KOPT-K1 (cell line): Measurements from ENCODE around the gene SLC25A6.
"Not testable (repeated sequence)": the region's sequence is repeated elsewhere in the genome, so short reads cannot be mapped to it uniquely, and the experiment has no call there.

Source experiments
- H3K27ac ChIP-seq: fragments of 200-600 bp; sonication (generic); 2 replicates; pipeline ENCODE4 v1.5.1; 2016; ENCODE audit warnings: antibody characterized with exemption, mild to moderate bottlenecking, low read depth, low read length; ENCODE audit not compliant: poor library complexity, severe bottlenecking
- H3K36me3 ChIP-seq: fragments of 200-600 bp; sonication (generic); 2 replicates; pipeline ENCODE4 v1.5.1; 2017; ENCODE audit warnings: antibody characterized with exemption, mild to moderate bottlenecking, low read length, moderate library complexity; ENCODE audit not compliant: insufficient read depth
- H3K9me3 ChIP-seq: fragments of 200-600 bp; sonication (generic); 2 replicates; pipeline ENCODE4 v1.5.1; 2017; ENCODE audit warnings: antibody characterized with exemption, low read length, mild to moderate bottlenecking; ENCODE audit not compliant: insufficient read depth, poor library complexity, severe bottlenecking

The SLC25A6 gene

DNA sequence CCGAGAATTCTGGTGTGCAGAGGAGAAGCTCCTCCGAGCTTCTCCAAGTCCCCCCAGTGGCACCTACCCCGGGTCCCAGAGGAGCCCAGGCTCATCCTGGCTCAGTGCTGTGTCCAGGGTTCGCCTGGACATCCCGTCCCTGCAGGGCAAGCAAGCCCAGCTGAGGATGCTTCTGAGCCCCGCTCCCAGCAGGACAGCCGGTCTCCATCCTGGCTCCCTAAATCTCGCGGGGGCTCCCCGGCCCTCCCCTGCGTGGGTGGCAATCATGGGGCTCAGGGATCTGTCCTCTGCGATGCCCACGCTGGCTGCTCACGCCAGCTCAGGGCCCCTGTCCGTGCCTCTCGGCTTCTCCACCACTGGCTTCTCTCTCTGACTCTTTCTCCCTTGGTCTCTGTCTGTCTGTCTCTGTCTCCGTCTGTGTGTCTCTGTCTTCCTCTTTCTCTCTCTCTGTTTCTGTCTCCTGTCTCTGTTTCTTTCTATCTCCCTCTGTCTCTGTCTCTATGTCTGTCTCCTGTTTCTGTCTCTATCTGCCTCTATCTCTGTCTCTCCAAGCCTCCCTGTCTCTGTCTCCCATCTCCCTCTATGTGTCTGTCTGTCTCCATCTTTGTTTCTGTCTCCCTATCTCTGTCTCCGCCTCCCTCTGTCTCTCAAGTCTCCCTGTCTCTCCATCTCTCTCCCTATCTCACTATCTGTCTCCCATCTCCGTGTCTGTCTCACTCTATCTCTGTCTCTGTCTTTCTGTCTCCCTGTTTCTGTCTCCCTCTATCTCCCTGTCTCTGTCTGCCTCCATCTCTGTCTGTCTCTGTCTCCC, 27.8 kb upstream of the SLC25A6 start:
- H3K27ac ChIP-seq, result no peak overlapping the region
- peaks cover 92% of the 10 kb centered on the region for H3K36me3 ChIP-seq
- H3K9me3 ChIP-seq, result peaks cover 32% of the 10 kb centered on the region

DNA sequence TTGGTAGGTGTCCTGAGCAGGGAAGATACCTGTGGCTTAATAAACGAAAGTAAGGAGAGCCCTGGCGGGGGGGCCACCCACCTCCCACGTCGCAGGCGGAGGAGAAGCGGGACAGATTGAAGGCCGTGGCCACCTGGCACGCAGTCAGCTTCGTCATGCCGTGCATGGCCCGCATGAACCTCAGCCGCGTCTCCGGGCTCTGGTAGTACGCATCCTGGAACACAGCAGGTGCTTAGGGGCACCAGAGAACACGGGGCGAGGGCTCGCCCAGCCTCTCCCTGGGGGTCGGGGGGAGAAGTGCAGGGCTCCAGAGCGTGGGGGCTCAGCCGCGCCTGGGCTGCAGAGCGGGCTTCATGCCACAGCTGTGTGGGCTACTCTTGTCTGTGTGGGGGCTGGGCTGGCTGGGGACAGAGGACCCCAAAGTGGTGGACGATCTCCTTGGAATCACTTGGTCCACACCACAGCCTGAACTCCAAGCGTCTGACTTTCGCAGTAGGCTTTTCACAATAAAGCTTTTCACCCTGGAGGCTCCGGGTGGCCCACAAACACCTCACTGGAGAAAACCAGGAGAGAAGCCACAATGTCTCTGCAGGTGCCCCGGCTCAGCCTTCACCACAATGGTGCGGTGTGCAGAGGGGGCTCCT, 27.1 kb upstream of the SLC25A6 start:
- H3K27ac ChIP-seq, result no peak overlapping the region

DNA sequence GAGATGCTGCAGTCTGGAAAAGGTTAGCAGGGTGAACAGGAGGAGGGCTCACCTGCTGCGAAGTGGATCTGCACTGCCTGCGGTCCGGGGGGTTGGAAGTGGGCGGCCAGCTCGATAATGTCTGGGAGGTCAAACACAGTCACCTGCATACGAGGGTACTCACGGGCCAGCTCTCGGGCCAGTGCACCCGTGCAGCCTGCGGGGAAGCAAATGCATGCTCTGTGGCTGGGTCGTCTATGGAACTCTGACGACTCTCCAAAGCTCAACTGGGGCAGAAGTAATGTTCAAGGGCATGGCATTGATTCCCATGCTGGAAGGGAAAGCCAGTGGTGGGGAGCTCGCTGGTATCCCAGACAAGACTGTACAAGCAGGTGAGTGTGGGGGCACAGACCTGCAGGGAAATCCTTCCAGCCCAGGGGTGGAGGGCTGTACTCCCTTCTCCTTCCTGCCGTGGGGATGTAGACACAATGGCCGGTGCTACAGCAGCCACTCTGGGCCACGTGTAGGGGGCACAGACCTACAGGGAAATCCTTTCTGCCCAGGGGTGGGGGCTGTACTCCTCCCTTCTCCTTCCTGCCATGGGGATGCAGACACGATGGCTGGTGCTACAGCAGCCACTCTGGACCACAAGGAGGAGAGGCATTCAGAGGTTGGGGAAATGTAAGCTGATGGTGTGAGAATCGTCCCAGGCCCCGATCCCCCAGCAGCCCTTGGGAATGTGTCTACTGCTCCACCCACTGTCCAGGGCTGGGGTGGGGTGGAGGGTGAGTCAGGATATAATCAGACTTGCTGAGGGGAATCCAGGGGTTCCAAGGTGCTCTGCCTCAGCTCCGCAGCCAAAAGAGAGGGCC, 26.2 kb upstream of the SLC25A6 start:
- no peak overlapping the region for H3K27ac ChIP-seq
- peaks cover 94% of the 10 kb centered on the region for H3K36me3 ChIP-seq
- H3K9me3 ChIP-seq, result peaks cover 25% of the 10 kb centered on the region

More for the DNA sequence above, 27.1 kb upstream of the SLC25A6 start:
- peaks cover 32% of the 10 kb centered on the region for H3K9me3 ChIP-seq
- peaks cover 93% of the 10 kb centered on the region for H3K36me3 ChIP-seq

DNA sequence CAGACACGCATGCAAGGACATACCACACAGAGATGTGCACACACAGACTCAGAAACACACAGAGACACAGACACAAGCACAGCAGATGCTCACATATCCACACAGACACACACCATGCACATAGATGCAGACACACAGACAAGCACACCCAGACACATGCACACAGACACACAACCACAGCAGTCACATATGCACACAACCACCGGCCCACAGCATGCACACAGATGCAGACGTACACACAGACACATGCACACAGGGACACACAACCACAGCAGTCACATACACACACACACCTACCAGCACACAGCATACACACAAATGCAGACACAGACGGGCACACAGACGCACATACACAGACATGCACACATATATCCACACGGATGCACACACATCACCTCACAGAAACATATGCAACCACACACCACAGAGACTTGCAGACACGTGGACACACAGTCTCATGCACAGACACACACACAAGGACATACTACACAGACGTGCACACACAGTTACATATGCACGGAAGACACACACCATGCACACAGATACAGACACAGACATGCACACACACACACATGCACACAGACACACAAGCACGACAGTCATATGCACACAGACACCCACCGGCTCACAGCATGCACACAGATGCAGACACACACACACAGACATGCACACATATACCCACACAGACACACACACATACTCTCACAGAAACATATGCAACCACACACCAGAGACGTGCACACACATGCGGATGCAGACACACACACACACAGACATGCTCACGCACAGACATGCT, 25.2 kb upstream of the SLC25A6 start:
- no peak overlapping the region for H3K27ac ChIP-seq
- H3K36me3 ChIP-seq, result peaks cover 94% of the 10 kb centered on the region
- H3K9me3 ChIP-seq, result peaks cover 15% of the 10 kb centered on the region

DNA sequence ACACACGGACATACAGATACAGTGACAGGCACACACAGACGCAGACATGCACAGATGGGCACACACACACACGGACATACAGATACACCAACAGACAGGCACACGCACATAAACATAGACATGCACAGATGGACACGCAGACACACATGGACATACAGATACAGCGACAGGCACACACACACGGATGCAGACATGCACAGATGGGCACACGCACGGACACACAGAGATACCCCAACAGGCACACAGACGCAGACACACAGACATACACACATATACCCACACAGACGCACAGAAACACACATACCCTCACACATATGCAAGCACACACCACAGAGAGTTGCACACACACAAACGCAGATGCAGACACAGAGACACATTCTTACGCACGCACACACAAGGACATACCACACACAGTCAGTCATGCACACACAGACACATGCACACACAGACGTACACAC, 24.4 kb upstream of the SLC25A6 start:
- Histone ChIP-seq H3K36me3 (peaks cover 94% of the 10 kb centered on the region), H3K27ac (no peak overlapping the region), H3K9me3 (peaks cover 7% of the 10 kb centered on the region)

DNA sequence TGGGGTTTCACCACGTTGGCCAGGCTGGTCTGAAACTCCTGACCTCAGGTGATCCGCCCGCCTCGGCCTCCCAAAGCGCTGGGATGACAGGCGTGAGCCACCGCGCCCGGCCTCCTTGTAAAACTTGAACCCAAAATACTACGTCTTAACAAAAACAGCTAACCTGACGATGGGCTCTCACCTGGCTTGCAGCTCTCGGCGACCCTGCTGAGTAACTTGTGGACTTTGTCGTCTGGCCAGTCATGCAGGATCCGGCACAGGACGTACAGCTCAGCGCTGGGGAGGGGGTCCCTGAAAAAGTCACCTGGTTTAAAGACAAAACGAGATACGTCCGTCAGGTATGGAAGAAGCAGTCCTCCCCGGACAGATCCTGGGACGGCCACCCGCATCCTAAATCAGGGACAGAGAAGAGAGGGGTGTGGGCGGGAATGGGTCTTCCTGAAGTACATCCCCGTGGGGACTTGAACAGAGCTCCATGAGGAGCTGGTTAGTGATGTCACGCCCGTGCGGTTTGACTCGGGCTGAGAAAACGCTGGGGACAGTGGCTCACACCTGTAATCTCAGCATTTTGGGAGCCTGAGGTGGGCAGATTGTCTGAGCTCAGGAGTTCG, 20.7 kb upstream of the SLC25A6 start:
- H3K9me3 ChIP-seq, result no peaks in the 10 kb centered on the region
- H3K27ac ChIP-seq, result no peak overlapping the region
- peaks cover 69% of the 10 kb centered on the region for H3K36me3 ChIP-seq

DNA sequence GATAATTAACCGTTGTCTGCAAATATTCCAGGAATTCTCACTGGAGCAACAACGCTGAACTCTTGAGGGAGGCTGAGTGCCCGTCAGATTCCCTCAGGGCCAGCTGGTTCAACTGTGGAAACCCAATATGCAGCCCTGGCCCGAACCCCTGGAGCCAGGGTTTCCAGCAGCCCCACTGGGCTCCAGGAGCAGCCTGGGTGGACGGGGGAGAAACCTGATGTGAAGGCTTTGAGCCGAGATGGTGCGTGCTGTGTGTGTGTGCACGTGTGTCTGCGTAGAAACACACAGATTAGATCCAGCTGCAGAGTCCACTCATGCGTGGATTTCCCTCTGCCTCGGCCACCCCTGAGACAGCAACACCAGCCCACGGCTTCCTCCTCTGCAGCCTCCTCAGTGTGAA, 19.4 kb upstream of the SLC25A6 start:
- no peak overlapping the region for H3K27ac ChIP-seq
- H3K9me3 ChIP-seq, result no peaks in the 10 kb centered on the region
- H3K36me3 ChIP-seq, result peaks cover 69% of the 10 kb centered on the region

DNA sequence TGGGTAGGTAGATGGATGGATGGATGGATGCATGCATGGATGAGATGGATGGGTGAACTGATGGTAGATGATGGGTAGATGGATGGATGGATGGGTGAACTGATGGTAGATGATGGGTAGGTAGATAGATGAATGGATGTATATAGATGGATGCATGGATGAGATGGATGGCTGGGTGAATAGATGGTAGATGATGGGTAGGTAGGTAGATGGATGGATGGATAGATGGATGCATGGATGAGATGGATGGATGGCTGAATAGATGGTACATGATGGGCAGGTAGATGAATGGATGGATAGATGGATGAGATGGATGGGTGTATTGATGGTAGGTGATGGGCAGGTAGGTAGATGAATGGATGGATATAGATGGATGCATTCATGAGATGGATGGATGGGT, 15.1 kb upstream of the SLC25A6 start:
- H3K27ac ChIP-seq, result no peak overlapping the region
- H3K9me3 ChIP-seq, result no peaks in the 10 kb centered on the region
- peaks cover 73% of the 10 kb centered on the region for H3K36me3 ChIP-seq

DNA sequence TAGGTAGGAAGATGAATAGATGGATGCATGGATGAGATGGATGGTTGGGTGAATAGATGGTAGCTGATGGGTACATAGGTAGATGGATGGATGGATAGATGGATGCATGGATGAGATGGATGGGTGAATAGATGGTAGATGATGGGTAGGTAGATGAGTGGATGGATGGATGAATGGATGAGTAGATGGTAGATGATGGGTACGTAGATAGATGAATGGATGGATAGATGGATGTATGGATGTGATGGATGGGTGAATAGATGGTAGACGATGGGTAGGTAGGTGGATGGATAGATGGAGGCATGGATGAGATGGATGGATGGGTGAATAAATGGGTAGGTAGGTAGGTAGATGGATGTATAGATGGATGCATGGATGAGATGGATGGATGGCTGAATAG, 13.9 kb upstream of the SLC25A6 start:
- peaks cover 73% of the 10 kb centered on the region for H3K36me3 ChIP-seq

DNA sequence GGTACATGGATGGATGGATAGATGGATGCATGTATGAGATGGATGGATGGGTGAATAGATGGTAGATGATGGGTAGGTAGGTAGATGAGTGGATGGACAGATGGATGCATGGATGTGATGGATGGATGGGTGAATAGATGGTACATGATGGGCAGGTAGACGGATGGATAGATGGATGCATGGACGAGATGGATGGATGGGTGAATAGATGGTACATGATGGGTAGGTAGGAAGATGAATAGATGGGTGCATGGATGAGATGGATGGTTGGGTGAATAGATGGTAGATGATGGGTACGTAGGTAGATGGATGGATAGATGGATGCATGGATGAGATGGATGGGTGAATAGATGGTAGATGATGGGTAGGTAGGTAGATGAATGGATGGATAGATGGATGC, 12.0 kb upstream of the SLC25A6 start:
- H3K27ac ChIP-seq, H3K9me3 ChIP-seq: not testable (repeated sequence)
- peaks cover 92% of the 10 kb centered on the region for H3K36me3 ChIP-seq

More for the DNA sequence above, 13.9 kb upstream of the SLC25A6 start:
- H3K9me3 ChIP-seq, H3K27ac ChIP-seq: not testable (repeated sequence)

DNA sequence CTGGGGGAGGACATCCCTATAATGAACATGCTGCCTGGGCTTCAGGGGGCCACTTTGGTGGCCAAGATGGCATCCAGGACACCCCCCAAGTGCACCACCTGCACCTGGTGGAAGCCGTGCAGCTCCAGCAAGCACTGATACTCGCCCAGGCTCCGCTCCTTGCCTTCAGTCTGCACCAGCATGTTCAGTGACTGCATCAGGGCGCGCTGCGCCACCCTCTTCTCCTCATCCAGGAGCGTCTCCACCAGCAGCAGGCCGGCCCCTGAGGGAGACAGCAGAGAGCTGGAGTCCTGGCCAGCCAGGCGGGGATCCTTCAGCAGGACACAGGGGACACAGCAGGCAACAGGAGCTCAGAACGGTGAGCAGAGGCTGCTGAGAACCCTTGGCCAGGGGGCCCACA, 11.3 kb upstream of the SLC25A6 start:
- H3K9me3 ChIP-seq, result no peaks in the 10 kb centered on the region
- no peak overlapping the region for H3K27ac ChIP-seq
- H3K36me3 ChIP-seq, result peaks cover 98% of the 10 kb centered on the region

DNA sequence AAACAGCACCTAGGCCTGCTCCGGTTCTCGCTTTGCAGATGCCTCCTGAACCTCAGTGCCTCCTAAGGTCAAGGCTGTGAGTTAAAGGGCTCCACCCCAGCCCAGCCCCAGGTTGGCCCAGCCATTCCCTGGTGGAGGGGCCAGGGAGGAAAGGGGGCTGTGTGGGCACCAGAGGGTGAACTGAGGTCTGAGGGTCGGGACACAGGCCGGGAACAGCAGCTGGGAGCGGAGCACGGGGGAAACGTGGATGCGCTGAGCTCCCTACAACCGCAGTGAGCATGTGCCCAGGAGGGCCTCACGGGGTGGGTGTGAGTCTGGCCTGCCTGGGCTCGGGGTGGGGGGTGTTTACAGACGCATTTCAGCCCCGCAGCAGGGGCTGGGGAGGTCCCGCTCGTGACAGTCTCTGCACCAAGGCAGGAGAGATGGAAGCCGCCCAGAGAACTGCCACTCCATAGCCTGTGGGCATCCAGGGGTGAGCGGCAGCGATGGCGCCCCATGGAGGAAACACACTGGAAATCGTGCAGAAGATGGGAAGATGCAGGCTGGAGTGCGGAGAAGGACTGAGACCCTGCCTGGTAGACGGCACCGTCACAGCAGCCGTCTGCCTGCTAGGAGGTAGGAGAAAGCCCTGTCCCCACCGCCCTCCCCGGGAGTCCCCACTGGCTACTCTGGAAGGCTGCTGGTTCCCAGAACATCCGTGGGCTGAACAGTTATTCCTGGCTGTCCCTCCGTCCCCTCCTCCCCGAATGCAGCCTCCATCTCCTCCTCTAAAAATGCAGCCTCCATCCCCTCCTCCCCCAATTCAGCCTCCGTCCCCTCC, 9.9 kb upstream of the SLC25A6 start:
- Histone ChIP-seq H3K9me3 (no peaks in the 10 kb centered on the region), H3K36me3 (peaks cover 99% of the 10 kb centered on the region), H3K27ac (no peak overlapping the region)

DNA sequence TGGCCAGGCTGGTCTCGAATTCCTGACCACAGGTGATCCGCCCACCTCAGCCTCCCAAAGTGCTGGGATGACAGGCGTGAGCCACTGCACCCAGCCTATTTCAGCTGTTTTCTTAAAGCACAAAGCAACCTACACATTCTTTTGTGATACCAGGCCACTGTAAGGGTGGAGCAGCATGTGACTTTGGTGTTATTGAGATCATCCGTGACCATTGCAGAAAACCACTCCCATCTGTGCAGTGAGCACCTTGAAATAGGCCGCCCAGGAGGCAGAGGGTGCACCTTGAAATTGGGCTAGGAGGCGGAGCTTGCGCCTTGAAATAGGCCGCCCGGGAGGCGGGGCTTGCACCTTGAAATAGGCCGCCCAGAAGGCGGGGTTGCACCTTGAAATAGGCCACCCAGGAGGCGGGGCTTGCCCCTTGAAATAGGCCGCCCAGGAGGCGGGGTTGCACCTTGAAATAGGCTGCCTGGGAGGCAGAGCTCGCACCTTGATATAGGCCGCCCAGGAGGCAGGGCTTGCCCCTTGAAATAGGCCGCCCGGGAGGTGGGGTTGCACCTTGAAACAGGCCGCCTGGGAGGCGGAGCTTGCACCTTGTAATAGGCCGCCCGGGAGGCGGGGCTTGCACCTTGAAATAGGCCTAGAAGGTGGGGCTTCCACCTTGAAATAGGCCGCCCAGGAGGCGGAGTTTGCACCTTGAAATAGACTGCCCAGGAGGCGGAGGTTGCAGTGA, 9.0 kb upstream of the SLC25A6 start:
- Histone ChIP-seq H3K36me3 (peaks cover 99% of the 10 kb centered on the region), H3K9me3 (no peaks in the 10 kb centered on the region), H3K27ac (no peak overlapping the region)
